Thoracic aorta (tissue), 2 donors: ENCODE results near the gene DHDH. TPM values are rescaled to one million over a fixed set of nuclear protein-coding genes. Genes with fewer than 3 reads are reported as not detected.

ENCODE experiments used
- ATAC-seq: fragments of 150-250 bp; one replicate; pipeline ENCODE4 v1.8.0; 2017; ENCODE audit warnings: low read depth; ENCODE audit not compliant: insufficient number of reproducible peaks, low FRiP score
- DNase-seq: peaks from one replicate; pipeline ENCODE4 v3.0.0-alpha.2; 2020; ENCODE audit warnings: low spot score
- H3K27ac ChIP-seq, 2 donors: fragments of 200-600 bp; sonication (generic); 1 replicate in 1 of 2; 2 replicates in 1 of 2; pipeline ENCODE4 v1.5.1; 2016; ENCODE audit warnings: mild to moderate bottlenecking in 2 of 2, moderate library complexity in 2 of 2
- H3K27me3 ChIP-seq: fragments of 200-600 bp; sonication (generic); replicated peaks from 2 replicates; pipeline ENCODE4 v1.6.0; 2016; ENCODE audit warnings: mild to moderate bottlenecking; ENCODE audit not compliant: insufficient read depth
- H3K36me3 ChIP-seq: fragments of 200-600 bp; sonication (generic); one replicate; pipeline ENCODE4 v1.5.1; 2016
- H3K4me1 ChIP-seq, 2 donors: fragments of 200-600 bp; sonication (generic); 1 replicate in 1 of 2; 2 replicates in 1 of 2; pipeline versions ENCODE4 v1.5.1 to v1.6.0; 2016; ENCODE audit warnings: low read depth in 2 of 2, mild to moderate bottlenecking in 1 of 2; ENCODE audit not compliant: control insufficient read depth in 1 of 2
- H3K4me3 ChIP-seq: fragments of 200-600 bp; sonication (generic); 2 replicates; pipeline ENCODE4 v1.5.1; 2016; ENCODE audit warnings: mild to moderate bottlenecking
- H3K9me3 ChIP-seq: fragments of 200-600 bp; sonication (generic); 2 replicates; pipeline ENCODE4 v1.5.1; 2016
- total RNA-seq, 2 donors: library from RNA; depleted of rRNA; stranded (reverse); fragments of >200 nt; gene quantifications; one replicate each; pipeline versions ENCODE4 v1.1.0 to v1.2.3, GENCODE V29; 2016
- TF ChIP-seq, protein P1 (sequence below): fragments of 200-600 bp; sonication (generic); IDR thresholded peaks from one replicate; pipeline ENCODE4 v1.5.1; 2019; ENCODE audit warnings: antibody characterized with exemption

DHDH gene
- total RNA-seq, 2 donors from 2014 or later = 3.7 TPM; not detected in 1

DNA sequence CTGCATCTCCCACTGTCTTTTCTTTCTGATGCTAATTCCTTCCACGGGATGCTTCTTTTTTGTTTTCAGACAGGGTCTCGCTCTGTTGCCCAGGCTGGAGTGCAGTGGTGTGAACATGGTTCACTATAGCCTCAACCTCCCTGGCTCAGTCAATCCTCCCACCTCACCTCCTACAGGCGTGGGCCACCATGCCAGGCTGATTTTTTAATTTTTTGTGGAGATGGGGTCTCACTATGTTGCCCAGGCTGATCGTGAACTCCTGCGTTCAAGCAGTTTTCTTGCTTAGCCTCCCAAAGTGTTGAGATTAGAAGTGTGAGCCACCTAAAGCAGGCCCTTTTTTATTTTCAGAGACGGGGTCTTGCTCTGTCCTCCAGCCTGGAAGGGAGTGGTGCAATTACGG lies 54.8 kb downstream of the DHDH start:
- Histone ChIP-seq H3K9me3 (no peaks in the 10 kb centered on the region), H3K36me3 (peaks cover 56% of the 10 kb centered on the region), H3K27me3 (no peaks in the 10 kb centered on the region), H3K4me3 (no peak overlapping the region), H3K4me1 (peaks cover 11 to 27% of the 10 kb centered on the region in 2 donors), H3K27ac (no peak overlapping the region)
- no peak for ATAC-seq
- no peak for DNase-seq
- TF ChIP-seq, protein P1, sequence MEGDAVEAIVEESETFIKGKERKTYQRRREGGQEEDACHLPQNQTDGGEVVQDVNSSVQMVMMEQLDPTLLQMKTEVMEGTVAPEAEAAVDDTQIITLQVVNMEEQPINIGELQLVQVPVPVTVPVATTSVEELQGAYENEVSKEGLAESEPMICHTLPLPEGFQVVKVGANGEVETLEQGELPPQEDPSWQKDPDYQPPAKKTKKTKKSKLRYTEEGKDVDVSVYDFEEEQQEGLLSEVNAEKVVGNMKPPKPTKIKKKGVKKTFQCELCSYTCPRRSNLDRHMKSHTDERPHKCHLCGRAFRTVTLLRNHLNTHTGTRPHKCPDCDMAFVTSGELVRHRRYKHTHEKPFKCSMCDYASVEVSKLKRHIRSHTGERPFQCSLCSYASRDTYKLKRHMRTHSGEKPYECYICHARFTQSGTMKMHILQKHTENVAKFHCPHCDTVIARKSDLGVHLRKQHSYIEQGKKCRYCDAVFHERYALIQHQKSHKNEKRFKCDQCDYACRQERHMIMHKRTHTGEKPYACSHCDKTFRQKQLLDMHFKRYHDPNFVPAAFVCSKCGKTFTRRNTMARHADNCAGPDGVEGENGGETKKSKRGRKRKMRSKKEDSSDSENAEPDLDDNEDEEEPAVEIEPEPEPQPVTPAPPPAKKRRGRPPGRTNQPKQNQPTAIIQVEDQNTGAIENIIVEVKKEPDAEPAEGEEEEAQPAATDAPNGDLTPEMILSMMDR = no peak

DNA sequence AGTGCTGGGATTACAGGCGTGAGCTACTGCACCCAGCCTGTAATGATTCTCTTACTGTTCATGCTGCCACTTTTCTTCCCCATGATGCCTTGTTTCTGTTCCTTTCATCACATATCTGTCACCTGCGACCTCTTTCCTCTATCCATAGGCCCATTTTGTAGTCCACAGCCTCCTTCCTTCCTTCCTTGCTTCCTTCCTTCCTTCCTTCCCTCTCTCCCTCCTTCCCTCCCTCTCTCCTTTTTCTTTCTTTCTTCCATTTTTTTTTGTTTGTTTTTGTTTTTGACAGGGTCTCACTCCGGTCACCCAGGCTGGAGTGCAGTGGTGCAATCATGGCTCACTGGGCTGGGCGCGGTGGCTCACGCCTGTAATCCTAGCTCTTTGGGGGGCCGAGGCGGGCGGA lies 55.4 kb downstream of the DHDH start:
- H3K27me3 ChIP-seq = no peaks in the 10 kb centered on the region
- DNase-seq (no peak), ATAC-seq (no peak)
- peaks cover 11 to 27% of the 10 kb centered on the region in 2 donors for H3K4me1 ChIP-seq
- H3K27ac ChIP-seq = no peak overlapping the region
- H3K36me3 ChIP-seq = peaks cover 50% of the 10 kb centered on the region
- H3K4me3 ChIP-seq = no peak overlapping the region
- TF ChIP-seq, protein P1 = no peak
- no peaks in the 10 kb centered on the region for H3K9me3 ChIP-seq

DNA sequence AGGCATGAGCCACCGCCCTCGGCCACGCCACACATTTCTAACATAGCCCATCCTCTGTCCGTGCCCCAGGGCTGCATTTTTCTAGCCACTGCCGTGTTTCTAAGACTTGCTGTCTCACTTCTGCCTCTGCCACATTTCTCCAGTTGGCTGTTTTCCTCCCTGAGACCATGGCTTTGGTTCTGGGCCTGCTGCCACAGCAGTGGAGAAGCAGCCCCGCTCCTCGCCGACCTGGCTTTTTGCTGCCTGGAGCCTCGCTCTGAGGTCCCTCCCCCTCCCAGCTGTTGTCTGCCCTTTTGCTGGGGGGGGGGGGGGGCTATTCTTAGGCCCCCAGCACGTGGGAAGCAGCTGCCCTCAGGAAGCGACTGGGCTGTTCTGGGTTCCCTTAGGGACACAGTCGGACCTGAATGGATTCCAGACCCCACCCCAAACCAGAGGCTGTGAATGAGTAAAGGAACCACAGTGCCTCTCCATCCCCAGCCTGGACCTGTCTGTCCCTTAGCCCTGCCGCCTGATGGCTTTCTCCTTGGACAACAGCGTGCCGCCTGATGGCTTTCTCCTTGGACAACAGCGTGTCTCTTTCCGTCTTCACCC lies 56.3 kb downstream of the DHDH start:
- Histone ChIP-seq H3K4me1 (peaks cover 19 to 35% of the 10 kb centered on the region in 2 donors), H3K36me3 (peaks cover 43% of the 10 kb centered on the region), H3K27me3 (no peaks in the 10 kb centered on the region), H3K4me3 (no peak overlapping the region), H3K9me3 (no peaks in the 10 kb centered on the region), H3K27ac (peak overlapping the region; percentile 26 to 45)
- ATAC-seq = no peak
- TF ChIP-seq, protein P1 = no peak
- no peak for DNase-seq

DNA sequence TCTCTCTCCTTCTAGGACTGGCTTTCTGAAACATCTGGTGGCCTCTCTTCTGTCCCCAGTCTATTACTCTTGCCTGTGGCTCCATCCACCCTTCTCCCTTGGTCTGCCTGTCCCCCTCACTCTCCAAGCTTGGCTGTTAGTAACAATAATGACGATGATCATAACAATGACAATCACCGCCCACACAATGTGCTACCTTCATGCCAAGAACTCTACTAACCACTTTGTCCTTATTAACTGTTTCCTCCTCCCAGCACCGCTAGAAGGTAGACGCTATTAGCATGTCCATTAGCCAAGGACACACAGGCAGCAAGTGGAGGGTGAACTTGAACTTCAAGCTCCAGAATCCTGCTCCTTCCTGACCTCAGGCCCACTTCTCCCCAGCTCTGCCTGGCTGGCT lies 56.9 kb downstream of the DHDH start:
- Histone ChIP-seq H3K9me3 (no peaks in the 10 kb centered on the region), H3K27me3 (no peaks in the 10 kb centered on the region), H3K36me3 (peaks cover 37% of the 10 kb centered on the region), H3K4me1 (peaks cover 20 to 41% of the 10 kb centered on the region in 2 donors), H3K4me3 (no peak overlapping the region), H3K27ac (peak overlapping the region in 1 of 2 donors; percentile 26)
- TF ChIP-seq, protein P1 = no peak
- DNase-seq = no peak
- ATAC-seq = no peak

DNA sequence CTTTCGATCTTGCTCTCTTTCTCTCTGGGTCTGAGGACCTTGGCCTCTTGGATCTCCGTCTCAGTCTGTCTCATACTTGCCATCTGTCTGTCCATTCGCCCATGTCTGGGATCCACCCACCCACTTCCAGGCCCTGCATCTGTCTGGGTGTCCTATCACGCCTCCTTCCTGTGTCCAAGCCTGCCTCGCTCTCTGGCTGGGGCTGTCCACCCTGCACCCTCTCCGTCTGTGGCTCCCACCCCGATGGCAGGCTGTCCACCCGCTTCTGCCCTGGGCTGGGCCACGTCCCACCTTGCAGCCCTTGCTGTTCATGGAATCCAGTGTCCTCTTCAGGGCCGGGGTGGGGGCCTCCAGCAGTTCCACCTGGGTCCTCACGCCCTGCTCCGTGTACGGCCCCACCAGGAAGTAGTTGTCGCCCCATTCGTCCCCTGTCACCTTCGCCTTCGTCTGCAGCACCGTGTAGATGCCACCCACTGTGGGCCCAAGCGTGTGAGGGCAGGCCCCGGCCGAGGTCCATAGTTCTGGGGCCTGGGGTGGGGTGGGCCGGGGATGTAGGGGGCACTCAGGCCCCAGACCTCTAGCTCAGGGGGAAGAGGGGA lies 57.6 kb downstream of the DHDH start:
- no peak for ATAC-seq
- no peaks in the 10 kb centered on the region for H3K27me3 ChIP-seq
- no peaks in the 10 kb centered on the region for H3K9me3 ChIP-seq
- no peak for DNase-seq
- peak overlapping the region; percentile 100 for H3K4me3 ChIP-seq
- TF ChIP-seq, protein P1 = no peak
- H3K27ac ChIP-seq = peak overlapping the region in 1 of 2 donors; percentile 100
- peaks cover 30% of the 10 kb centered on the region for H3K36me3 ChIP-seq
- peaks cover 20 to 42% of the 10 kb centered on the region in 2 donors for H3K4me1 ChIP-seq
